GM18519 (cell line): ENCODE results near the gene SPDYE6.
"Not testable (repeated sequence)": the region's sequence is repeated elsewhere in the genome, so short reads cannot be mapped to it uniquely, and the experiment has no call there.

Experiments used
- ATAC-seq: cut with Tn5 transposase; IDR thresholded peaks from one replicate; pipeline ENCODE4 v1.9.1; 2021; ENCODE audit warnings: mild to moderate bottlenecking, moderate library complexity; ENCODE audit not compliant: unreplicated experiment, low FRiP score

The SPDYE6 gene

DNA sequence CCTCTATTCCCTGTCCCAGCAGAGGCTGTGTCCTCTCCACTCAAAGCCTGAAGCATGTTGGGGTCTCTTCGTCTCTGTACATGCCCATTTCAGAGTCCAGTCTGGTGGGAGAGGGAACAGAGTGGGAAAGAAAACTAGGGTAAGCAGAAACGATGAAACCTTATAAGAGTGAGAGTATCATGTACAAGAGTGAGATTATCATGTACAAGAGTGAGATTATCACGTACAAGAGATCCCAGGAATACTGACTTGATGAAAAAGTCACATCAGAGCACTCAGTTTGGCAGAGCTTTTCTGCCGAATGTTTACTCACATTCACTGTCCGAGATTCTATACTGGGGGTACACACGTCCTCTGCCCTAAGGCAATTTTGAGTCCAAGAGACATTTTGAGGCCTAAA is at the start of gene SPDYE6:
TSS of gene SPDYE6 (minus strand) at position 101 of the 400 bp plus-strand sequence. CDS start 421 bp downstream, outside the sequence.
- ATAC-seq: not testable (repeated sequence)

DNA sequence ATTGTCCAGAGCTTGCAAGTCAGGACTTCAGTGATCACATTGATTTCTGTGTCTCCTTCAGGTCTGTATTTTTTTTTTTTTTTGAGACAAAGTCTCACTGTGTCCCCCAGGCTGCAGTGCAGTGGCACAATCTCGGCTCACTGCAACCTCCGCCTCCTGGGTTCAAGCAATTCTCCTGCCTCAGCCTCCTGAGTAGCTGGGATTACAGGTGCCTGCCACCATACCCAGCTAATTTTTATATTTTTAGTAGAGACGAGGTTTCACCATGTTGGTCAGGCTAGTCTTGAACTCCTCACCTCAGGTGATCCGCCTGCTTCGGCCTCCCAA is 48.6 kb upstream of the SPDYE6 start:
- not testable (repeated sequence) for ATAC-seq

DNA sequence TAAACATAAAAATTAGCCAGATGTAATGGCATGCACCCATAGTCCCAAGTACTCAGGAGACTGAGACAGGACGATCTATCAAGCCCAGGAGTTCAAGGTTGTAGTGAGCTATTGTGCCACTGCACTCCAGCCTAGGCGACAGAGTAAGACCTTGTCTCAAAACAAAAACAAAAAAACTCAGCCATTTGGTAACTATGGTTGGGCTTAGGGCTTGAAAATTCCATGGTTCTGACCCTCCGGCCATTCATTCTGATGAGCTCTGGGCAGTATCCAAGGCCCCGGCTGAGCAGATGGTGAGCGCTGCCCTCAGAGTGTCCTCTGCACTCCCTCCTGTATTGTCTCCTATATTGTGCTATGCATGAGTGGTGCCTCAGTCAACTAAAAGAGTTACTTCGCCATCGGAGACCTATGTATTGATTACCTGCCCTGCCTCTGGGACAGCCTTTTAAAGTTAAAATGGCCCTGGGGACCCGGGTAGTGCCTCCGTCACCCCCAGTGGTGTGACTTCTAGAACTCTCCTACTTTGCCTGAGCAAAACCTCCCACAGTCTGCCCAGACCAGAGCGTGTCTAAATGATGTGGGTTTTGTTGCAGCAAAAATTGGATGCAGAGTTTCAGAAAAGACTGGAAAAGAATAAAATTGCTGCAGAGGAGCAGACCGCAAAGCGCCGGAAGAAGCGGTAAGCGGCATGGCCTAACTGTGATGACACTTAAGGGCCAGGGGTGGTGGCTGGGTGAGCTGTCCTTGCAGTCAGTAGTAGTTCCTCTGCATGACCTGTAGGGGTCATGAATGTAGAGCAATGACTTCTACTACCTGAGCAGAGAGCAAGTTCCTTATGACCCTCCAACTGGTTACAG is 48.0 kb upstream of the SPDYE6 start:
- peak; percentile 75 for ATAC-seq

DNA sequence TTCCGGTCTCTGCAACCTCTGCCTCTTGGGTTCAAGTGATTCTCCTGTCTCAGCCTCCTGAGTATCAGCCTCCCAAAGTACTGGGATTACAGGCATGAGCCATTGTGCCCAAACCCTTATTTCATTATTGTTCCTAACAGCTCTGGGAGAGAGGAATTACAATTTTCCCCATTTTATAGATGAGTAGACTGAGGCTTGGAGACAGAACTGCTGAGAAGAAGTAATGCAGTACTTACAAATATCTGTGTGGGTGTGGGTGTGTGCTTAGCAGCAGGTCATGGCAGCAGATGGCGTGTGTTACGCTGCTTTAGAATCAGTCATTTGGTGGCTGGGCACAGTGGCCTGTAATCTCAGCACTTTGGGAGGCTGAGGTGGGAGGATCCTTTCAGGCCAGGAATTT is 47.3 kb upstream of the SPDYE6 start:
- no peak for ATAC-seq

DNA sequence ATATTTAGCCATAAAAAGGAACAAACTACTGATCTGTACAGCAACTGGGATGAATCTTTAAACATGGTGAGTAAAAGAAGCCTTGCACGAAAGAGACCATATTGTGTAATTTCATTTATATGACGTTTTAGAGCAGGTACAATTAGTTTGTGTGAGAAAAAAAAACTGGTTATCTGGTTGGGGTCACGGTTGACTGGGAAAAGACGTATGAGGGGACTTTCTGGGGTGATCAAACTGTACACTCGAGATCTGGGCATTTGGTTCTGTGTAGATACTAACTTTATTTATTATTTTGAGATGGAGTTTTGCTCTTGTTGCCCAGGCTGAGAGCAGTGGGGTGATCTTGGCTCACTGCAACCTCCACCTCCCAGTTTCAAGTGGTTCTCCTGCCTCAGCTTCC is 44.1 kb upstream of the SPDYE6 start:
- no peak for ATAC-seq

GRCh38 chr7:102398543-102398942 is 42.3 kb upstream of the SPDYE6 start:
- no peak for ATAC-seq

DNA sequence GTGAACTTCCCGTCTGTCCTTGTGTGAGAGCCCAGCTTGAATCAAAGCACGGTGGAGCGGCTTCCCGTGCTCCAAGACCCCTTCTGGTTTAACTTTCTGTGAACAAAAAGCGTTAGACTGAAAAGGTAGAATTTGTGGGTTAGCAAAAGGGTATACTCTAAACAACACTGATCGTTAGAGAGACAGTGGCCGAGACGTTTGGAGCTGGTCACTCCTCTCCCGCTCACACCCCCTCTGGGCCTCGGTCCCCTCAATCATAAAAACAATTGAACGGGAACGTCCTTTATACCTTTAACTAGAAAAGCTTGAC is 40.4 kb upstream of the SPDYE6 start:
- ATAC-seq: no peak

DNA sequence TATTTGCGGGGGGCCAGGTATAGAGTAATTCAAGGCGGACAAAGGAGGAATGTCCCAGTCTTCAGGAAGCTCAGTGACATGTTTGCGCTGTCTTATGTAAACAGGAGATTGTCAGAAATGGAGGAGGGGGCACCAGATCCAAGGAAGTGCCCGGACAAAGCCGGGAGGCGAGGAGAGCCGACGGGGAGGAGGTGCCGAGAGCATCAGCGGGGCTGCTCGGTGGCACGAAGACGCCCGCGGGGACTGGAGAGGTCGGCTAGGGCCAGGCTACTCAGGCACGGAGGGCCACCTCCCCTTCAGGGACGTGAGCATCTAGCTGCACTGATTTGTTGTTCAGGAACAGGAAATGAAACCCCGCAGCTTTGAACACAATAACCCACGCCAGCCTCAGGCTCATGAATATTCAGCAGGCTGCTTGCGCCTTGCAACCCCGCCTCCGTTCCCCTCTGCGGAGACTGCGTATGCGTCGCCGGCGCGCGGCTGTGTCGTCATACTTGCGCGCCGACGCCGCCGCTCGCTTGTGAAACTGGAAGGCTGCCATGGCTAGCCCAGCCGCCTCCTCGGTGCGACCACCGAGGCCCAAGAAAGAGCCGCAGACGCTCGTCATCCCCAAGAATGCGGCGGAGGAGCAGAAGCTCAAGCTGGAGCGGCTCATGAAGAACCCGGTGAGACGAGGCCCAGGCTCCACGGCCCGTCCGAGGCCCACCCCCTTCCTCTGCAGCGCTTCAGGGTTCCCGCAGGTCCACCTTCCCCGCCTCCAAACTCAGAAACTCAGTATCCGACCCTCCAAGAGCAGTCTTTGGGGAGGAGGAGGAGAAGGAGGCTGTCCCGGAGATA is 39.8 kb upstream of the SPDYE6 start, which contains the start of gene PRKRIP1:
TSS of gene PRKRIP1 (plus strand) at position 491 of the 837 bp plus-strand sequence. CDS start at position 540, 49 bp downstream.
- peak; percentile 94 for ATAC-seq

- ATAC-seq: no peak
Measured at GRCh38 chr7:102395592-102395872, 39.3 kb upstream of the SPDYE6 start.

- ATAC-seq: no peak
Measured at GRCh38 chr7:102393467-102393866, 37.2 kb upstream of the SPDYE6 start.

DNA sequence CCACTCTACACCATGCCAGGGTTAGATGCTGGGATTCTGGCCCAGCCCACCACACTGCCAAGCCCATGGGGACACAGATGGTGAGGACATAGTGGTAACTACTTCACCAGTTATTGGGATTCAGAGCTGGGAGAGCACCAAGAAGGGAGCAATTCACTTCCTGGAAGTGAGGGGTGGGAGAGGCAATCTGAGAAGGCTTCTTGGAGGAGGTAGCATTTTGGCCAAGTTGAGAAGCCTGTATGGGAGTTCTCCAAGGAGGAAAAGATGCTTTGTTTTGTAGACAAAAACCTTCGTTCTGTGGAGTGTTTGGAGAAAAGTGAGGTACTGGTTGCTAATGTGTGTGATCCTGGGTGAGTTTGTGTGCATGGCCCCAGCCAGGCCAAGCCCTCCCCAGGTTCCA is 36.1 kb upstream of the SPDYE6 start:
- no peak for ATAC-seq

- no peak for ATAC-seq
Measured at GRCh38 chr7:102390697-102391484, 34.6 kb upstream of the SPDYE6 start.

GRCh38 chr7:102389810-102390209 is 33.6 kb upstream of the SPDYE6 start:
- ATAC-seq: no peak

GRCh38 chr7:102387064-102387463 is 30.8 kb upstream of the SPDYE6 start:
- no peak for ATAC-seq

DNA sequence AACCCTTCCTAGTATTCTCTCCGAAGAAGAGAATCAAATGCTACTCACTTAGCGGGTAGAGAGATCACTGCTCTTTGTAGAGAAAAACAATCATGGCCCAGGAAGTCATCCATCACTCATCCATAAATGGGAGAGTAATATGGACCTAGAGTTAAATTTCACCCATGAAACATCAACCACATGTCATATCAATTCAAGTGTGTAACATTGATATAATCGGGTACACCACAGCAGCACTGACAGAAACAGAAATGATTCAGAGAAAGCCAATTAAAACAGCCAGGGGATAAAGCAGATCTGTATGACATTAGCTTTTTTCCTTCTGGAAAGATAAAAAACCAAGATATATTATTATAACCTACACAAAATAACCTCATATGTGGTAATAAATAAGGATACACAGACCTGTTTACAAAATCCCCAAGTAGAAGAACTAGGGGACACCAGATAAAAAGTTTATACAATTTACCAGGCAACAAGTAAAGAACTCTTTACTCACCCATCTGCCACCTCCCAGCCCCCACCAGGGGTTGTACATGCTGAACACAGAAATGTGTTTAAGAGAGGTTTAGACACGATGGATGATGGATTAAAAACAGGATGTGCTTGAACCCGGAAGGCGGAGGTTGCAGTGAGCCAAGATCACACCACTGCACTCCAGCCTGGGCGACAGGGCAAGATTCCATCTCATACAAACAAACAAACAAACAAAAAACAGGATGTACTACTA is 25.6 kb upstream of the SPDYE6 start:
- not testable (repeated sequence) for ATAC-seq

DNA sequence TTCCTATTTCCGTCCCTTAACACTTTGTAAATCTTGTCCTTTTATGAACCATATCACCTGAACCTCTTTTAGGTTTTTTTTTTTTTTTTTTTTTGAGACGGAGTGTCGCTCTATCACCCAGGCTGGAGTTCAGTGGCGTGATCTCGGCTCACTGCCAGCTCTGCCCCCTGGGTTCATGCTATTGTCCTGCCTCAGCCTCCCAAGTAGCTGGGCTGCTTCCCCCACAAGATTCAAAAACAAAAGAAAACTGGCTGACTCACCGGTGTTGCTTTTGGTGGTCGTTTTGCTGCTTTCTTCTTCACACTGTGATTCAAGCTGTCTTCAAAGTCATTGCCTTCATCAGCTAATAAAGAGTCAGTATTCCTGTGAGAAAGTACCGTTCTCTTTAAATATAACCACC is 24.6 kb upstream of the SPDYE6 start:
- not testable (repeated sequence) for ATAC-seq

DNA sequence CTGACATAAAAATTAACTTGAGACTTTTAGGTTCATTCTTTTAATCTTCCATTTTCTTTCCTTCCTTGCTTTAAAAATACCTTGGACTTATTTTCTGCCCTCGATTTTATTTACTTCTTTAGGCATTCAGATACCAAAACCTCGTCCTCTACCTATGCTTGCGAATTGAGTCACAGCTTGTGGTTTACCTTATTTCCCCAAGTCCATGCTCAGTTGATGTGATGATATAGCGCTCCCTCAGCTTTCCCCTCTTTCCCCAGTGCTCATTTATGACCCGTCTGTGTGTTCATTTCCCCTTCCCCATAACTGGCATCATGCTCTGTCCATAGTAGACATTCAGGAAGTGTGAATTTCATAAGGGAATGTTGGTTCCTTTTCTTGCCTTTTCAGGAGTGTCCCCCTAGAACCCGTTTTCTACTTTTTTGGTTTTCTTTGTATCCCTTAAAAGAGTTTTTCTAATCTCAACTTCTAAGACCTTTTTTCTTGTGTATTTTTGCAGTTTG is 20.8 kb upstream of the SPDYE6 start:
- ATAC-seq: no peak

DNA sequence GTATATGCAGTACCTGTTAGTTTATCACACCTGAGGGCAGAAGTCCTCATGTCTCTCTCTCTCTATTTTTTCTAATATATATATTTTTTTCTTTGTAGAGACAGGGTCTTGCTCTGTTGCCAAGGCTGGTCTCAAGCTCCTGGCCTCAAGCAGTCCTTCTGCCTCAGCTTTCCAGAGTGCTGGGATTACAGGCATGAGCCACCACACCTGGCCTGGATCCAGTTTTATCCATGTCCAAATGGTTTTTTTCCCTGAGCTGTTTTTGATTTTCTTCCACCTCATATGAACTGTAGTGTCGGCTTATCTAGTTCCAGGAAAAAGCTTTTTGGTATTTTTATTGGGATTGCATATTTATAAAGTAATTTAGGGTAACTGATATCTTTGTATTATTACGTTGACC is 16.6 kb upstream of the SPDYE6 start:
- not testable (repeated sequence) for ATAC-seq

DNA sequence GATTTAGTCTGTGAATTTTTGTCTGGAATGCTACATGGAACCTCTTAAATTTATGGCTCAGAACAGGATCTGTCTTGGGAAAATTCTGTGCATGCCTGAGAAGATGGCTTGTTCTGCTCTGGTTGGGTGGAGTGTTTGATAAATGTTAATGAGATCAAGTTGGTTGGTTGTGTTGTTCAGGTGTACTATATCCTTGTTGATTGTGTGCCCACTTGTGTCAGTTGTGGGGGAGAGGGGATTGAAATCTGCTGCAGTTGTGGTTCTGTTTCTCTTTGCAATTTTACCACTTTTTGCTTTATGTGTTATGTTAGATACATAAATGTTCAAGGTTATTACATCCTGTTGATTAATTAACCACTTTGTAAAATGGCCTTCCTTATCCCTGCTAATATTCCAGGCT is 13.8 kb upstream of the SPDYE6 start:
- not testable (repeated sequence) for ATAC-seq

DNA sequence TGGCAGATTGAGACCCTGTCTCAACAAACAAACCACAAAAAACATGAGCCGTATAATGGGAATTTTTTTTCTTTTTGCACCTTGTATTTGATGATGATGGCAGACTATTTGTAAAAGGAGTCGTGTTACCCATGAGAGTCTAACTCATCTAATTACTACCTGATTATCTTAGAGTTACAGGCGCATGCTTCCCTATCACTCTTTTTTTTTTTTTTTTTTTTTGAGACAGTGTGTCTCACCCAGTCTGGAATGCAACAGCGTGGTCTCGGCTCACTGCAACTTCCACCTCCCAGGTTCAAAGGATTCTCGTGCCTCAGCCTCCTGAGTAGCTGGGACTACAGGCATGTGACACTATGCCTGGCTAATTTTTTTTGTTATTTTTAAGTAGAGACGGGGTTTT is 9.1 kb upstream of the SPDYE6 start:
- not testable (repeated sequence) for ATAC-seq
